Measurements from ENCODE around the gene SATB2.

SATB2 gene

DNA sequence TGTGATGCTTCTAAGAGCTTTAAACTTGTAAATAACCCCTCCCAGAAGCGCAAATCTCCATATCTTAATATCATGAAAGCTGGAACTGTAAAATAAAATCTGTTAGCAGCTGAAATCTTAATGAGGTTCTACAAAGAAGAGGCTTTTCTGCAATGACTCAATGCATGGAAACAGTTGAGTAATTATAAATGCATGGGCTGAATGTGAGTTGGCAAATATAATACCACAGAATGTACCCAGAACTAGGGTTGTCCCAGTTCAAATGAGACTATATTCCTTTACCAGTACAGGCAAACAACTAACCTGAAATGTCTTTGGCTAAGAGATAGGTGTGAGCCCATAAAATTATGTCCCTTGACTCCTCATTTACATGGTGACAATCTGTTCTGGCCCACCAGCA lies 52.9 kb downstream of the SATB2 start:
- no peak for TF ChIP-seq ZFX (IDR thresholded peaks at IDR 0.05; ENCODE audit: borderline replicate concordance)
- TF ChIP-seq CTCF (IDR thresholded peaks at IDR 0.05) = no peak
- no peak overlapping the region for H3K27ac ChIP-seq

GRCh38 chr2:199395311-199395710 lies 62.4 kb downstream of the SATB2 start:
- no peak for TF ChIP-seq CTCF (IDR thresholded peaks at IDR 0.05)
- no peak overlapping the region for H3K27ac ChIP-seq

DNA sequence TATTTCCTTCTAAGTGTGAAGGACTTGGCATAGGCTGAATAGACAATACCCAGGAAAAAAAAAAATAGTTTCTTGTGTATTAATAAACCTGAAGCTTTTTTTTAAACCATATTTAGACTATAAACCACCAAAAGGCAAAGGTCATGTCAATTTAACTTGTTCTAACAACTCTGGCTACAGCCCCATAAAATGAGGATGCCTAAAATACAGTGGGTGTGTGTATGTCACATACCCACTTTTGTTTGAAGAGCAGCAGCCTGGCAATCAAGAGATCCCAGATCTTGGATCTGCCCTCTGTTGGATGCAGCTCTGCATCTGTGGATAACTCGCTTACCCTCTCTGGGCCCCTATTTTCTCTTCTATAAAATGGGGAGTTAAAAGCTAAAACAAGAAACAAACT lies 65.4 kb downstream of the SATB2 start:
- no peak overlapping the region for H3K27ac ChIP-seq
- TF ChIP-seq ZFX (IDR thresholded peaks at IDR 0.05; ENCODE audit: borderline replicate concordance) = no peak
- no peak for TF ChIP-seq CTCF (IDR thresholded peaks at IDR 0.05)

DNA sequence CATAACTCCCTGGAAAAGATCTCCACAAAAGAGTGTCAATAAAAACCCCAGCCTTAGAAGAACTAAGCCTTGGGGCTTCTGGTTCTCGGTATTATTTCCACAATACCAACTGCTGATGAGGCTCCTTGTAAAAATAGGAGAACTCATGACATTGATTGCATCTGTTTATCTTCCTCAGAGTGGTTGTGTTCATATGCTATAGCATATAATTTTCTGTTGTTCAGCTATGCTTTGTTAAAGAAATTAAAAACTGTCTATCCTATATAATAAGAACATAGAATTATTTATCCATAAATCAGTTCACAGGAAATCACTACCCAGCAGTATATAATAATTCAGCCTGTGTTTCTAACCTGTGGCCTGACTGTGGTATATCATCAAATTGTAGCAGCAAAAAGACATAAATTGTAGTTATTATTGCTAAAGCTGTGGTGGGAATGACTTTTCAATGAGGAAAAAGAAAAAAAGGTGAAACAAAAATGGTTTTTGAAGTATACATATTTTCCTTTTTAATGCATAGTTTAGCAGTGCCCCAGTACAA lies 68.9 kb downstream of the SATB2 start:
- no peak overlapping the region for H3K27ac ChIP-seq
- TF ChIP-seq ZFX (IDR thresholded peaks at IDR 0.05; ENCODE audit: borderline replicate concordance) (no peak), CTCF (IDR thresholded peaks at IDR 0.05) (no peak)

GRCh38 chr2:199384043-199384442 lies 73.7 kb downstream of the SATB2 start:
- H3K27ac ChIP-seq = no peak overlapping the region
- TF ChIP-seq CTCF (IDR thresholded peaks at IDR 0.05) (no peak), ZFX (IDR thresholded peaks at IDR 0.05; ENCODE audit: borderline replicate concordance) (no peak)

GRCh38 chr2:199383021-199383420 lies 74.7 kb downstream of the SATB2 start:
- H3K27ac ChIP-seq = no peak overlapping the region
- TF ChIP-seq ZFX (IDR thresholded peaks at IDR 0.05; ENCODE audit: borderline replicate concordance) = no peak

DNA sequence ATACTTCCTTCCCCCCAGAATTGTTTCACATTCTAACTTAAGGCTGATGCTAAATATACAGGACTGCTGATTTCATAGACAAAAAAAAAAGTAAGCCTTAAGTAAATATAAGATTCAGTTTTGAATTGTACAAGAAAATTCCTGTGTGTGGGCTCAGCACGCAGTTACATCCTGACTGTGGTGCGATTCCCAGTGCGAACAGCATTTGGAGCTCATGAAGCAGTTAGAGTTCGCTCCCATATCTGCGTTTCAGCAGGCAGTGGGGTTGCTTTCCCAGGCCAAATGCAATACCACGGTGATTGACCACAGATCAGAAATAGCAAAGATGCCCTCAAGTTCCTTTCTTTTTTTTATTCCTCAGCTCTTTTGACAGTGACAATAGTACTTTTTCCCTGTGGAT lies 75.6 kb downstream of the SATB2 start:
- no peak overlapping the region for H3K27ac ChIP-seq
- TF ChIP-seq ZFX (IDR thresholded peaks at IDR 0.05; ENCODE audit: borderline replicate concordance) = no peak
- TF ChIP-seq CTCF (IDR thresholded peaks at IDR 0.05) = no peak

- TF ChIP-seq CTCF (IDR thresholded peaks at IDR 0.05) (no peak), ZFX (IDR thresholded peaks at IDR 0.05; ENCODE audit: borderline replicate concordance) (no peak)
- H3K27ac ChIP-seq = no peak overlapping the region
These were observed 76.2 kb downstream of the SATB2 start for GRCh38 chr2:199381531-199381930.
